A204.1 (cell line): ENCODE measurements around the gene SYT17.

Source experiments
- FAIRE-seq: peaks from 2 replicates; lab custom pipeline; 2012; peaks lifted over from hg19 to GRCh38; lab: Jason Lieb, UNC

SYT17 gene

DNA sequence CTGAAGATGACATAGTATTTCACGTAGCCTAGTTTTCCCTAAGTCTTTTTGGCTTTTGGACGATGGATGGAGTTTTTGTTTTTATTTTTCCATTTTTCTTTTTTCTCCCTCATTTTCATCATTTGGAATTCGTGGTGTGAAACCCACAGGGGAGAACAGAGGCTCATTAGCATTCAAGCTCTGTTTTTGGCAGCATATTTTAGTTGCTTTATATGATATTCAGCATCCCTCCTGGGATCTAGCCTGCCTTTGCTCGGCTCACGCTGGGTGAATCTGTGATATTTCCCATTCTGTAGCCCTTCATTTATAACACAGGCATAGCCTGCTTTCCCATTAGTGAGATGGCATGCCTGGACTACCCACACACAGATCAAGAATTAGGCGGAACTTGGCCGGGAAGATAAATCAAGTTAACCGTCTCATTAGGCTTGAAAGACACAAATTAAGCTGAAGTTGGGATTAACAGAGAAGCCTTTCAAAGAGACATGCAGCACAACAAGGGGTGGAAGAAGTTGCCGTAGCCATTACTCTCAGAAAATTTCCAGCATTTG is 97.4 kb downstream of the SYT17 start:
- no peak for FAIRE-seq

GRCh38 chr16:19266774-19267173 is 98.7 kb downstream of the SYT17 start:
- no peak for FAIRE-seq

DNA sequence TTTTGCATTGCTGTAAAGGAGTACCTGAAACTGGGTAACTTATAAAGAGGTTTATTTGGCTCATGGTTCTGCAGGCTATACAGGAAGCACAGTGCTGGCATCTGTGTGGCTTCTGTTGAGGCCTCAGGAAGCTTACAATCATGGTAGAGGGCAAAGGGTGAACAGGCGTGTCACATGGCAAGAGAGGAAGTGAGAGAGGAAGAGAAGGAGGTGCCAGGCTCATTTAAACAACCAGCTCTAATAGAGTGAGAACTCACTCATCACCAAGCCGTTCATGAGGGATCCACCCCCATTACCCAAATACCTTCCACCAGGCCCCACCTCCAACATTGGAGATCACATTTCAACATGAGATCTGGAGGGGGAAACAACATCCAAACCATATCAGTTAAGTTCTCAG is 101.1 kb downstream of the SYT17 start:
- no peak for FAIRE-seq

DNA sequence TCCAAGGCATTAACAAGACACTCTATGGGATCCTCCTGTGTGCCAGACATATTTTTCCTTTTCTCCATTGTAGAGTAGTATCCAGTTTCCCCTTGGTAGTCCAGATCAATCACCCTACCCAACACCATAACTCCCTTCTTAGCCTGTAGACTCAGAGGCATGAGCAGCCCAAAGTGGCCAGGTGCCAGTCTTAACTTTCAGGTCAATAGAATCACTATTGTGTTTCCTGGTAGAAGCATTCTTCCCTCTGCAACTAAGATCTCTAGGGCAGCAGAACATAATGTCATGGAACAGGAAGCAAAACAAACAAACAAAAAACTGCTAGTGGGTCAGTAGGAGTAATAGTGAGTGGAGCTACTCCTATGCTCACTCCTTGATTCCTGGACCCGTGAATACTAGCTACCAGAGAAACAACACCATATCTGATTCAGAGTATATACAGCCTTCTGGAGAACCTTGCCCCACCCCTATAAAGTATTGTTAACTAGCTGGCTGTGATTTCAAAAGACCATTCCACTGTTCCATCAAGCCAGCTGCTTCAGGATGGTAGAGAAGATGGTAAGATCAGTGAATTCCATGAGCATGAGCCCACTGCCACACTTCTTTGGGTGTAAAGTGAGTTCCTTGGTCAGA is 106.2 kb downstream of the SYT17 start:
- no peak for FAIRE-seq

GRCh38 chr16:19278403-19278802 is 110.4 kb downstream of the SYT17 start:
- FAIRE-seq: no peak

- FAIRE-seq: no peak
Measured at GRCh38 chr16:19281246-19281645, 113.2 kb downstream of the SYT17 start.

DNA sequence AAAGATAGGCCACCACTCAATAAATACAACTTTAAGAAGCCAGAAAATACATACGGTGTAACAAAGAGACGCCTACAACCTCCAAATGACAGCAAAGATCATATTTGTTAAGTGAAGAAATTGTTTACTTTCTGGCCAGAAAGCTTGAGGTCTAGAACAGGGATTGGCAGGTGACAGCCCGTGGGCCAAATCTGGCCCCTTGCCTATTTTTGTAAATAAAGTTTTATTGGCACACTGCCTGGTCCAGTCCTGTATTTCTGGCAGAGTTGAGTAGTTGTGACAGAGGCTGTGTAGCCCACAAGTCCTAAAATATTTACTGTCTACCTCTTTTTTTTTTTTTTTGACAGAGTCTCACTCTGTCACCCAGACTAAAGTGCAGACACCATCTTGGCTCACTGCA is 114.1 kb downstream of the SYT17 start:
- no peak for FAIRE-seq

- FAIRE-seq: no peak
Measured at GRCh38 chr16:19283637-19284036, 115.6 kb downstream of the SYT17 start.

- FAIRE-seq: no peak
Measured at GRCh38 chr16:19284207-19284606, 116.2 kb downstream of the SYT17 start.

- FAIRE-seq: no peak
Measured at GRCh38 chr16:19285431-19285830, 117.4 kb downstream of the SYT17 start, which contains the start of gene CLEC19A. Gene CLEC19A (plus strand): TSS chr16:19285731. CDS start chr16:19285852, 121 bp downstream.

GRCh38 chr16:19286827-19287226 is 118.8 kb downstream of the SYT17 start:
- FAIRE-seq: no peak

- FAIRE-seq: no peak
Measured at GRCh38 chr16:19287241-19287640, 119.2 kb downstream of the SYT17 start.

- FAIRE-seq: no peak
Measured at GRCh38 chr16:19288872-19289799, 121.1 kb downstream of the SYT17 start.

DNA sequence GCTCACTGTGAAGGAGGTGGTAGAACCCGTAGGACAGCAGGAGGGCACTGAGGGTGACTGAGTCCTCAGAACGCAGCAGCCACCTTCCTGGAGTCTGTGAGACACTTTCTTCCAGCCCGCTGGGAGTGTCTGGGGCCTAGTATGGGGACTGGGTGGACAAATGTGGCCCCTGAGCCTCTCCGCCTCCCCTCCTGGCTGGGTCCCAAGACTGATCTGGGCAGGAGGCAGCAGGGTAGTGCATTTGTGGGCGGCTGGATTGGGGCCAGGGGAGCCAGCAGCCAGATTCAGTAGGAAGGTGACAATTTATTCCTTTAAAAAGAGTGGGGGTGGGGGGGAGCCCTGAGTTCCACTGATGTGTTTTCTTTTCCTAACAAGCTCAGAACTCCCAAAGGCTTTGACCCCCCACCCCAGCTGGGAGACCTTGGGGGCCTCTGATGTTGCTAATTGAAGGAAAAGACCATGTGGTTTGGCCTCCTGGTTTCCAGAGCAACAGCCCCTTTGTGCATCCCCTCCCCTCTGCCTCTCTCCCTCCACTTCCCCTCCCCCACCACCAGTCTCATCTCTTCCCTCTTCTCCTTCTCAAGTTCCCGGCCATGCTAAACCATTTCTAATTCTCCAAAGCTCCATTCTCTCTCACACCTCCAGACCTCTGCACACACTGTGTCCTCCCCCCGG is 121.9 kb downstream of the SYT17 start:
- FAIRE-seq: no peak

DNA sequence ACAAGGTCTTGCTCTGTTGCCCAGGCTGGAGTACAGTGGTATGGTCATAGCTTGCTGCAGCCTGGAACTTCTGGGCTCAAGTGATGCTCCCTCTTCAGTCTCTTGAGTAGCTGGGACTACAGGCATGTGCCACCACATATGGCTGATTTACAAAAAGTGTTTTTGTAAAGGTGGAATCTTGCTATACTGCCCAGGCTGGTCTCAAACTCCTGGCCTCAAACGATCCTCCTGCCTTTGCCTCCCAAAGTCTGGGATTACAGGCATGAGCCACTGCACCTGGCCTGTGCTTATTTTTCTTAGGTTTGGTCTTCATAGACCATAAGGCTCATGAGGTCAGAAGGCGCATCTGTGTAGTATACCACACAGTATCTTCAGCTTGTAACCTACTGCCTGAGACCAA is 122.8 kb downstream of the SYT17 start:
- FAIRE-seq: no peak

GRCh38 chr16:19291475-19291874 is 123.4 kb downstream of the SYT17 start:
- FAIRE-seq: no peak

DNA sequence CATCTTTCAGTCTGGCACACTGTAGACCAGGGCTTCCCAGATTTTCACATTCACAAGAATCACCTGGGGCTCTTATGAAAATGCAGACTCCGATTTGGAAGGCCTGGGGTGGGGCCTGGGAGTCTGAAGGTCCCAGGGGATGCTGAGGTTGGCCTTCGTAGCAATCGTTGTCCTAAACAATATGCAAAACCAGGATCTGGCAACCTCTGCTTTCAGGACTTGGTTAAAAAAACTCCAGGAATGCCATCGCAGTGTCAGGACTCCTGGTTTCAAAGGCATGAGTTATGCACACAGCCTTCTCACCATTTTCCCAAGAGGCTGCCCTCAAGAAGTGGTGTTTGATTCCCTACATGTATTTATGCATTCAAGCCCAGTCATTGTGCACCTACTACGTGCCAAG is 124.1 kb downstream of the SYT17 start:
- FAIRE-seq: no peak

DNA sequence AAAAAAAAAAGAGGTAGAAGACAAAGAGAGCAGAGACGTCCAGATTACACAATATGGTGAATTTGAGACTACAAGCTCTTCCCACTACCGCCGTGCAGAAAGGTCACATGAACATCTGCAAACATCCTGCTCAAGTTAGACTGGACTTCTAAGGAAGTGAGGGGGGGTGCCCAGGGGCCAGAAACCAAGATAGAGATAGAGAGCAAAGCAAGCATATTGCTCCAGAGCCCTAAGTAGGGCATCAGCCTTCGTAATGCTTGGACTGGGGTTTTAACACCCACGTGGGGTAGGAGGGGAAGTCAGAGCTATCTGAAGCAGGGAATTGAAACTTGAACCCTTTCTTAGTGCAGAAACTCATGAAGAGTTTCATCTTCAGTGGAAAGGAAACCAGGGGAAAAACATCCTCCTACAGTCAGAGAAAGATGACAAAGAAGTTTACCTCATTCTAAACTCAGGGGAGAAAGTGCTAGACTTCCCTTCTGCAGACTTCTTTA is 126.2 kb downstream of the SYT17 start:
- FAIRE-seq: no peak

GRCh38 chr16:19295393-19295792 is 127.4 kb downstream of the SYT17 start:
- no peak for FAIRE-seq

DNA sequence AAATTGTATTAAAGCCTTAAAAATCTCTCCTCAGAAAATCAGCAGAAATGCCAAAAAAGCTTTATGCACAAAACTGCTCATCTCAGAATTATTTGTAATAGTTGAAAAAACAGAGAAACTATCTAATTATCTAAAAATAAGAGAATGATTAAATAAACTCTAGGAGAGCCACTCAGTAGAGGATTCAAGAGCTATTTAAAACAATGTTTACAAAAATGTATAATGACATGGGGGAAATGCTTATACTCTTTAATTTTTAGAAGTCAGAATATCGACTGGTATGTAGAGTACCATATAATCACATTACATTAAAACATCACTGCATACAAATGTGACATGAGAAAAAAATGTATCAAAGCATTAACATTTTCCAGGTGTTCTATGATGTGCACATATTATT is 129.4 kb downstream of the SYT17 start:
- no peak for FAIRE-seq

DNA sequence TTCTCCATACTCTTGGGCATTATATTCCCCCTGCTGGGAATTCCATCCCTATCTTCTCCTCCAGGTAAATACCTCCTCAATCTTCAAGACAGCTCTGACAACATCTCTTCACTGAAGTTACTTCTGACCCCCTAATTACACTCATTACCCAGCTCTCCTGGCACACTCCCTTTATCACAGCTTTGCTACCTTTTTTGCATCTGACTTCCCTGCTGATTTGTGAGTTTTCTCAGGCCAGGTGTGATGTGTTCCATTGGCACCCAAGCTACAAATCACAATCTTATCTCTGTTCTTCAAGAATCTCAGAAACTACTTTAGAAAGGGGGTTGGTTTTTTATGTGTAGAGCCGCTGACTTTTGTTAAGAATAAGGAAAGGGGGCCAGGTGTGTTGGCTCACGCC is 131.5 kb downstream of the SYT17 start:
- FAIRE-seq: no peak

DNA sequence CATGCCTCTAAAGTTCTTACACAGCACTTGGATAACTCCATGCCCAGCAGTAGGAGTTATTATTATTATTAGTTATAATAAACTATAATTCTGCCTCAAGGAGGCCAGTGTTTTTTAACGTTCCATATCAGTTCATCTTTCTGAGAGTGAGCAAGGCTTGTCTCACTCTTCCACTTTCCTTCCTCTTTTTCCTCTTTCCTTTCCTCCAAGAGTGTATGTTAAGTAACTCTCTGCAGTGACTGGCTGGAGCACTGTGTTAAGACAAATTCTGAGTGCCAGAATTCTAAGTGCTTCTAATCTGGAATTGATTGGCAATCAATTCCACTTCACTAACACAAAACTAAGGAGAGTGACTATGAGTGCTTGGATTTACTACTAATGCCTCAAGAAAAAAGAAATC is 133.9 kb downstream of the SYT17 start:
- FAIRE-seq: no peak

DNA sequence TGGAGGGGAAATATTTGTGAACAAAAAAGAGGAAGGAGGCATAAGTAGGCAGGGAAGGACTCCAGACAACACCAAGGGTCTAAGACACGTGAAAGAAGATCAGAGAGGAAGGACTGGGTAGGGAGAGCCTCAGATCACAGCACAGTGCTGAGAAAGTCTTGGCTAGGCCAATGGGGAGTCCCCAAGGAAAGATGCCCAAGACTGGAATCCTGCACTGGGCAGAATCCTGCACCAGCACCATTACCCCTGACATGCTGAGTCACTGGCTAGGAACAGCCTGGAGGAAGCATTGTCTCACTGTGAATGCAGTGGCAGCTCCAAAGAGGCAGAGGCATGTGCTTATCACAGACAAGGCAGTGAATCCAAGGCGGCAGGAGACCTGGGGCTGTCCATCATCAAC is 136.7 kb downstream of the SYT17 start:
- no peak for FAIRE-seq
